ENCODE results near the gene TKT. TPM values are rescaled to one million over a fixed set of nuclear protein-coding genes. Genes with fewer than 3 reads are reported as not detected.
"Not testable (repeated sequence)": the region's sequence is repeated elsewhere in the genome, so short reads cannot be mapped to it uniquely, and the experiment has no call there.

Gene TKT
- total RNA-seq, 4 donors from 2014 or later: 97.3 to 338 (median 167) TPM

DNA sequence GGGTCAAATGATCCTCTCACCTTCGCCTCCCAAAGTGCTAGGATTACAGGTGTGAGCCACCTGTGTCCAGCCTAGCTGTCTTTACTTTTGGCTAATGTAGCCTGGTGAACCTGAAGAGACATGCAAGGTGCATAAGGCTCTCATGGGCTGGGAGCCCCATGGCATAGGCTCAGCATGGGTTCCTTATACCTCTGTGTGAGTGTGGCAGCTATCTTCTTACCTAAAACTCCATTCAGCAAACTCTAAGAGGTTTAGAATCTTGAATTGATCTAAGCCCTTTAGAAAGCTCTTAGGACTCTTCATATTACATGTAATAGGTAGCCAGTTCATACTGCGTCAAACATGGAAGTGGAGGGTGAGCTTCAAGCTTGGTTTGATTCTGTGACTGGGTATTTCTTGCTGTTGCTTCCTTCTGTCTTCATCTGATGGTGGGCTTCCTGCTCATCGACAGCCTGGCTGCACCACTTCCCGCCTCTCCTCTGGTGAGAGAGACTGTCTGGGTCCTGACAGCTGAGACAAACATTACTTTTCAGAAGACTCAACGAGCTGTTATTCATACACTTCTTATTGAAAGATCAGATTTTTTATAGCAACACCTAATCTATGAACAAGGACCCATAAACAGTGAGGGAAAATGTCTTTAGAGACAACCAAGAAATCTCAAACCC is 19.2 kb upstream of the TKT start:
- Histone ChIP-seq H3K4me3 (no peak overlapping the region), H3K27ac (no peak overlapping the region), H3K36me3 (no peaks in the 10 kb centered on the region), H3K4me1 (peaks cover 6 to 10% (median 6%) of the 10 kb centered on the region in 4 donors), H3K9me3 (no peaks in the 10 kb centered on the region), H3K27me3 (no peaks in the 10 kb centered on the region)
- TF ChIP-seq, protein P1, sequence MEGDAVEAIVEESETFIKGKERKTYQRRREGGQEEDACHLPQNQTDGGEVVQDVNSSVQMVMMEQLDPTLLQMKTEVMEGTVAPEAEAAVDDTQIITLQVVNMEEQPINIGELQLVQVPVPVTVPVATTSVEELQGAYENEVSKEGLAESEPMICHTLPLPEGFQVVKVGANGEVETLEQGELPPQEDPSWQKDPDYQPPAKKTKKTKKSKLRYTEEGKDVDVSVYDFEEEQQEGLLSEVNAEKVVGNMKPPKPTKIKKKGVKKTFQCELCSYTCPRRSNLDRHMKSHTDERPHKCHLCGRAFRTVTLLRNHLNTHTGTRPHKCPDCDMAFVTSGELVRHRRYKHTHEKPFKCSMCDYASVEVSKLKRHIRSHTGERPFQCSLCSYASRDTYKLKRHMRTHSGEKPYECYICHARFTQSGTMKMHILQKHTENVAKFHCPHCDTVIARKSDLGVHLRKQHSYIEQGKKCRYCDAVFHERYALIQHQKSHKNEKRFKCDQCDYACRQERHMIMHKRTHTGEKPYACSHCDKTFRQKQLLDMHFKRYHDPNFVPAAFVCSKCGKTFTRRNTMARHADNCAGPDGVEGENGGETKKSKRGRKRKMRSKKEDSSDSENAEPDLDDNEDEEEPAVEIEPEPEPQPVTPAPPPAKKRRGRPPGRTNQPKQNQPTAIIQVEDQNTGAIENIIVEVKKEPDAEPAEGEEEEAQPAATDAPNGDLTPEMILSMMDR (IDR thresholded peaks at IDR 0.05): no peak
- TF ChIP-seq POLR2AphosphoS5 (IDR thresholded peaks at IDR 0.05): no peak
- TF ChIP-seq EP300 (IDR thresholded peaks at IDR 0.05; ENCODE audit: low read depth): no peak
- TF ChIP-seq POLR2A (IDR thresholded peaks at IDR 0.05): no peak
- DNase-seq: no peak
- intact Hi-C loops (cut with DNase I; ENCODE audit: low total_unique reads): no loop called here
- in situ Hi-C loops (cut with MboI; ENCODE audit: low pct_ligation_motif_present in 1 of 4, low pct_unique_long_range_greater_than_20kb in 1 of 4, low sequenced_read_pairs in 3 of 4): no loop called here
- WGBS, 2 donors (ENCODE audit: low coverage in 1 of 2): 54 to 83% methylated on average over 1 to 5 of the region's 5 CpGs

DNA sequence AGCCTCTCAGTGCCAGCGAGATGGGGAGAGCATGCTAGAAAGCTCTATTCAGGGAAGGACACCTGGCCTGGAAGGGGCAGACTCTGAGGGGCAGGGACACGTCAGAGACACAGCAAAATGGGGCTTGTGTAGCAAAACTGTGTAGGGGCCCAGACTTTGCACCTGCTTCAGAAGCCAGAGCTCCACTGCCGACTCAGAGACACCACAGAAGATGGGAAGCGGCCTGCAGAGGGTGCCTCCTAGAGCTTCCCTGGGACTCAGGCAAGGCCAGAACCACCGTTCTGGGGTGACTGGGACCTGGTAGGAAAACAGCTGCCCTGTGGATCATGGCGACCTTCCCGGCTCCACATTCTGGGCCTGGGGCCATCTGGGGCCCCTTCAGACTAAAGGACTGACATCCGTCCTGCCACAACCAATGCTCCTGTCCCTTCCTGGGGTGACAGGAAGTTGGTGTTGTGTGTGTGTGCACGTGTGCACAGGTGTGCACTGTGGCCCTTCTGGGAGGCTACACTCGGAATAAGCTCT is 17.4 kb upstream of the TKT start:
- Histone ChIP-seq H3K27ac (no peak overlapping the region), H3K4me1 (peaks cover 11 to 22% (median 15%) of the 10 kb centered on the region in 4 donors), H3K27me3 (no peaks in the 10 kb centered on the region), H3K36me3 (no peaks in the 10 kb centered on the region), H3K9me3 (no peaks in the 10 kb centered on the region), H3K4me3 (no peak overlapping the region)
- 77 to 82% methylated on average over 2 to 10 of the region's 10 CpGs for WGBS, 2 donors (ENCODE audit: low coverage in 1 of 2)
- DNase-seq: no peak
- in situ Hi-C loops (cut with MboI; ENCODE audit: low pct_ligation_motif_present in 1 of 4, low pct_unique_long_range_greater_than_20kb in 1 of 4, low sequenced_read_pairs in 3 of 4) (no loop called here), intact Hi-C loops (cut with DNase I; ENCODE audit: low total_unique reads) (no loop called here)
- TF ChIP-seq EP300 (IDR thresholded peaks at IDR 0.05; ENCODE audit: low read depth): no peak
- TF ChIP-seq, protein P1 (IDR thresholded peaks at IDR 0.05): no peak
- TF ChIP-seq POLR2A (IDR thresholded peaks at IDR 0.05): no peak
- TF ChIP-seq POLR2AphosphoS5 (IDR thresholded peaks at IDR 0.05): no peak

DNA sequence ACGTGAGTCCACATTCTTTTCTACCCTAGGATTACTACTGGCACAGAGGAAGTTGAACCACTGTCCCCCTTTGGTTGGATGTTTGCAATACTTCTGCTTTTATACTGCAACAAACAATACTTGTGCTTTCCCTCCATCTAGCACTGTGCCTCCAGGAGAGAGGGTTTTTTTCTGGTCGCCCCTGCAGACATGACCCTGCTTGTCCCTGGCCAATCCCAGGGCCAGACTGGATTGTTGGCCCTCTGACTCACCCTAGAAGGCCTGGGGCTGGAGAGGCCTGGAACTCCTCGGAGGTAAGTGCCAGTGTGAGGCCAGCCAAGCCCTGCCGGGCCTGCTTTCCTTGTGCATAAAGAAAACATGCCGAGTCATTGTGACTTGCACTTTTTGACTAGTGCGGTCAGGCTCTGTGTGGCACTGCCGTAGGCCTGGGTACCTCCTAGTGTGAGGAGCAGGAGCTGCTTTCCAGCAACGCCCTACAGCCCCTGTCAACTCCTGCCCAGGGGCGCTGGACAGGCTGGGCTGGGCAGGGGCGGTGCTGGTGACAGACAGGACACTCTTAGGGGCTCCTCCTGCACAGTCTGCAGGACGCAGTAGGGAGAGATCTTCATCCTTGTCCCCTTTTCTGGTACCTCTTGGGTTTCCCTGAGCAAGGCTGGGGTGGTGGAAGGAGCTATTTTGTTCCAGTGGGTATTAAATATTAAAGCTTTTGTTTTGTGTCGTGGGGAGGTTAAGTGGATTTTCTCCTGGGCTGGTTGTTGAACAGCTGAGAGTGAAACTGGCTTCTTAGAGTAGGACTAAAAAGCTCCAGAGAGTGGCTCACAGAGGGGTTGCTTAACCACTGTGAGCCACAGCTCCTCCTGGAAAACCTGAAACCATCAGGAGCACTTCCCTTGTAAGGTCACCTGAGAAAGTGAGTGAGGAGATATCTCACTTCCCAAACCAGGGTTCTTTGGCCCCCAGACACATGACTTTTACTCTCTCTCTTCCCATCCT is 14.4 kb upstream of the TKT start:
- TF ChIP-seq POLR2A (IDR thresholded peaks at IDR 0.05) (no peak), EP300 (IDR thresholded peaks at IDR 0.05; ENCODE audit: low read depth) (peak; percentile 22), POLR2AphosphoS5 (IDR thresholded peaks at IDR 0.05) (peak in 2 of 3 donors; percentile 50 to 60)
- Histone ChIP-seq H3K4me1 (peaks cover 11 to 22% (median 15%) of the 10 kb centered on the region in 4 donors), H3K36me3 (no peaks in the 10 kb centered on the region), H3K9me3 (no peaks in the 10 kb centered on the region), H3K27me3 (no peaks in the 10 kb centered on the region), H3K4me3 (no peak overlapping the region), H3K27ac (peak overlapping the region; percentile 62 to 83 (median 82))
- in situ Hi-C loops (cut with MboI; ENCODE audit: low pct_ligation_motif_present in 1 of 4, low pct_unique_long_range_greater_than_20kb in 1 of 4, low sequenced_read_pairs in 3 of 4): no loop called here
- intact Hi-C loops (cut with DNase I; ENCODE audit: low total_unique reads): no loop called here
- 40 to 57% methylated on average over 1 to 12 of the region's 12 CpGs for WGBS, 2 donors (ENCODE audit: low coverage in 1 of 2)
- DNase-seq: peak; percentile 82

DNA sequence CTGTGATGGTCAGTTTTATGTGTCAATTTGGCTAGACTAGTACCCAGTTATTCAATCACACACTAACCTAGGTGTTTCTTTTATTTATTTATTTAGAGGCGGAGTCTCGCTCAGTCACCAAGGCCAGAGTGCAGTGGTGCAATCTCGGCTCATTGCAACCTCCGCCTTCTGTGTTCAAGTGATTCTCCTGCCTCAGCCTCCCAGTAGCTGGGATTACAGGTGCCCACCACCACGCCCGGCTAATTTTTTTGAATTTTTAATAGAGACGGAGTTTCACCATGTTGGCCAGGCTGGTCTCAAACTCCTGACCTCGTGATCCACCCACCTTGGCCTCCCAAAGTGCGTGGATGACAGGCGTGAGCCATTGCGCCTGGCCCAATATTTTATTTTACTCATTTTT is 13.4 kb upstream of the TKT start:
- Histone ChIP-seq H3K4me1 (peaks cover 11 to 22% (median 15%) of the 10 kb centered on the region in 4 donors), H3K27ac (peak overlapping the region; percentile 62 to 83 (median 82))
- 89 to 90% methylated on average over 7 to 11 of the region's 11 CpGs for WGBS, 2 donors (ENCODE audit: low coverage in 1 of 2)
- H3K9me3 ChIP-seq; H3K36me3 ChIP-seq; intact Hi-C loops (cut with DNase I; ENCODE audit: low total_unique reads); DNase-seq; in situ Hi-C loops (cut with MboI; ENCODE audit: low pct_ligation_motif_present in 1 of 4, low pct_unique_long_range_greater_than_20kb in 1 of 4, low sequenced_read_pairs in 3 of 4); H3K4me3 ChIP-seq; H3K27me3 ChIP-seq: not testable (repeated sequence)

DNA sequence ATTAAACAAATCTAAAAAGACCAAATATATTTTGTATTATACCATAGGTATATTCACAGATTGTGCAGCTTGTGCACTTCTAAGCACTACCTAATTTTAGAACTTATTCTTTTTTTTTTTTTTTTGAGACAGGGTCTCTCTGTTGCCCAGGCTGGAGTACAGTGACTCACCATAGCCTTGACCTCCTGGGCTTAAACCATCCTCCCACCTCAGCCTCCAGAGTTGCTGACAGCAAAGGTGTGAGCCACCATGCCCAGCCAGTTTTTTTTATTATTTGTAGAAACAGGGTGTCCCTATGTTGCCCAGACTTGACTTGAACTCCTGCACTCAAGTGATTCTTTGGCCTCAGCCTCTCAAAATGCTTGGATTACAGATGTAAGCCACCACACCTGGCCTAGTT is 11.9 kb upstream of the TKT start:
- H3K4me1 ChIP-seq: peaks cover 11 to 22% (median 15%) of the 10 kb centered on the region in 4 donors
- H3K27ac ChIP-seq: no peak overlapping the region
- no peak for DNase-seq
- TF ChIP-seq, protein P1 (IDR thresholded peaks at IDR 0.05): no peak
- TF ChIP-seq POLR2A (IDR thresholded peaks at IDR 0.05): no peak
- TF ChIP-seq POLR2AphosphoS5 (IDR thresholded peaks at IDR 0.05): no peak
- TF ChIP-seq EP300 (IDR thresholded peaks at IDR 0.05; ENCODE audit: low read depth): no peak
- H3K4me3 ChIP-seq: no peak overlapping the region
- no peaks in the 10 kb centered on the region for H3K36me3 ChIP-seq
- in situ Hi-C loops (cut with MboI; ENCODE audit: low pct_ligation_motif_present in 1 of 4, low pct_unique_long_range_greater_than_20kb in 1 of 4, low sequenced_read_pairs in 3 of 4): no loop called here
- no peaks in the 10 kb centered on the region for H3K9me3 ChIP-seq
- intact Hi-C loops (cut with DNase I; ENCODE audit: low total_unique reads): no loop called here
- H3K27me3 ChIP-seq: no peaks in the 10 kb centered on the region

Data from transverse colon (tissue), 4 donors.